Measurements from ENCODE around the gene RARRES1. TPM values are rescaled to one million over a fixed set of nuclear protein-coding genes. Genes with fewer than 3 reads are reported as not detected.

Gene RARRES1
- total RNA-seq, 2 experiments from 2014 or later, result not detected

DNA sequence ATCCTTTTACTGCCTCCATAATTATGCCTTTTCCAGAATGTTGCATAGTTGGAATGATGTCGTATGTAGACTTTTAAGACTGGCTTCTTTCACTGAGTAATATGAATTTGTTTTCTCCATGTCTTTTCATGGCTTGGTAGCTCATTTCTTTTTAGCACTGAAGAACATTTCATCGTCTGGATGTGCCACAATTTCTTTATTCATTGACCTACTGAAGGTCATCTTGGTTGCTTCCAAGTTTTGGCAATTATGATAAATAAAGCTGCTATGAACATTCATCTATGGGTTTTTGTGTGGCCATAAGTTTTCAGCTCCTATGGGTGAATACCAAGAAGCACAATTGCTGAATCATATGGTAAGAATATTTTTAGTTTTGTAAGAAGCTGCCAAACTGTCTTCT, 23.2 kb upstream of the RARRES1 start:
- CTCF ChIA-PET, result interaction anchor here (1.3 to 1.8 kb wide), 2 partner anchors 27 to 28 kb away, joined by 3 to 4 read pairs; no protein-coding TSS in a partner anchor

DNA sequence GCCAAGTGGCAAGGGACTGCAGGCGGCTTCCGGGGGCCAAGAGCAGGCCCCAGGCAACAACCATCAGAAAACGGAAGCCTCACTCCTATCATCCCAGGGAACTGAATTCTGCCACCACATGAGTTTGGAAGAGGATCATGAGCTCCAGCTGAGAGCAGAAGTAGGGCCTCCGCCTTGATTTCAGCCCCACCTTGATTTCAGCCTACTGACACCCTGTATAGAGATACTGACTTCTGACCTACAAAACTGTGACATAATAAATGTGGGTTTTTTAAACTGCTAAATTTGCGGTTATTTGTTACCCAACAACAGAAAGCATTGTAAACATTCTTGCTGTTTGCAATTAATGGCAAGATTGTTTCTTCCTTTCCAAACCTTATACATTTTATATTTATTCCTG, 21.6 kb upstream of the RARRES1 start:
- H3K27me3 Mint-ChIP-seq, result no peaks in the 10 kb centered on the region
- no peaks in the 10 kb centered on the region for H3K9me3 Mint-ChIP-seq
- H3K4me3 Mint-ChIP-seq, result no peak overlapping the region
- H3K4me1 Mint-ChIP-seq (ENCODE audit: low read depth), result no peaks in the 10 kb centered on the region
- intact Hi-C loops (cut with micrococcal nuclease), result no loop called here
- no peak overlapping the region for H3K27ac Mint-ChIP-seq
- no peaks in the 10 kb centered on the region for H3K36me3 Mint-ChIP-seq
- ChIA-PET POLR2A (no interaction called here), CTCF (interaction anchor here (1.8 kb wide), 1 partner anchor 26 kb away, joined by 4 read pairs; no protein-coding TSS in a partner anchor)
- DNase-seq, result no peak

More for the DNA sequence above, 23.2 kb upstream of the RARRES1 start:
- H3K4me3 Mint-ChIP-seq, result no peak overlapping the region
- DNase-seq, result no peak
- intact Hi-C loops (cut with micrococcal nuclease), result no loop called here
- H3K4me1 Mint-ChIP-seq (ENCODE audit: low read depth), result no peaks in the 10 kb centered on the region
- H3K27ac Mint-ChIP-seq, result no peak overlapping the region
- H3K36me3 Mint-ChIP-seq, result peaks cover 2% of the 10 kb centered on the region
- POLR2A ChIA-PET, result no interaction called here
- no peaks in the 10 kb centered on the region for H3K9me3 Mint-ChIP-seq
- no peaks in the 10 kb centered on the region for H3K27me3 Mint-ChIP-seq

DNA sequence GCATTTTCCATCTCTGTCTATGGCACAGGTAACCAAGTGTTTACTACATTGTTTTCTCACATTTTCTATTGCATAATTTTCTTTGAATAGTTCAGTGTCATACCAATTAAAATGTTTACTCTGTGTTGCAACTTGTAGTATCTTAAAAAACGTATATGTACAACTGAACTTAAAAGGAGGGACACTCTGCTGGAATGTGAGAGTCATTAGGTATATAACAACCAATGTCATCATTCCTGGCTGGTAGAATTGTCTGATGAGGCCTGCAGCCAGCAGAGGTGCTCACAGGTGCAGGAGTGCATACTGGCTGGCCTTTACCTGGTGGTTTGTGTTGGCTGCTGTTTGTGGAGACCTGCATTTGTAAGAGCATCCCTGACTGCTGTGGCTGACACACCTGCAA, 19.1 kb upstream of the RARRES1 start:
- H3K9me3 Mint-ChIP-seq, result no peaks in the 10 kb centered on the region
- no peak overlapping the region for H3K4me3 Mint-ChIP-seq
- POLR2A ChIA-PET, result no interaction called here
- no peak overlapping the region for H3K27ac Mint-ChIP-seq
- DNase-seq, result no peak
- CTCF ChIA-PET, result interaction anchor here (1.9 kb wide), 1 partner anchor 24 kb away, joined by 4 read pairs; no protein-coding TSS in a partner anchor
- no peaks in the 10 kb centered on the region for H3K27me3 Mint-ChIP-seq
- H3K4me1 Mint-ChIP-seq (ENCODE audit: low read depth), result no peaks in the 10 kb centered on the region
- H3K36me3 Mint-ChIP-seq, result peaks cover 6% of the 10 kb centered on the region
- intact Hi-C loops (cut with micrococcal nuclease), result no loop called here

DNA sequence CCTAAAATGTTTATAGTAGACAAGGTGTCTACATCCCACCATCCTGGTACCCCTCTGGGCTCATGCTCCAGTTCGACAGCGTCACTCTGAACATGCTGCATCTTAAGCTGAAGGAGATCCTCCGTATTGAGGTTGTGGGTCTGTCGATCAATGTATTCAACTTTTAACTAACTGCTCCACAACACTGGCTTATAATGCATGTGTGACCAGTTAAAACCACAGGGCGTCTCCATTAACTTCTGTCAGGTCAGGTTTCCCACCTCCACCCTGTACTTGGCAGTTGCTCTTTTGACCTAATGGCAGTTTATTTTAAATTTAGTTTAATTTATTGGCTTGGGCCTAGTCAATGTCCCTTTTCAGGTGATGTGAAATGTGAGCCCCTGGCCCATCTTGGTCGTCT, 17.8 kb upstream of the RARRES1 start:
- H3K36me3 Mint-ChIP-seq, result peaks cover 6% of the 10 kb centered on the region
- H3K9me3 Mint-ChIP-seq, result no peaks in the 10 kb centered on the region
- POLR2A ChIA-PET, result no interaction called here
- DNase-seq, result no peak
- H3K4me1 Mint-ChIP-seq (ENCODE audit: low read depth), result no peaks in the 10 kb centered on the region
- intact Hi-C loops (cut with micrococcal nuclease), result no loop called here
- no peaks in the 10 kb centered on the region for H3K27me3 Mint-ChIP-seq
- H3K4me3 Mint-ChIP-seq, result no peak overlapping the region
- no peak overlapping the region for H3K27ac Mint-ChIP-seq
- CTCF ChIA-PET, result interaction anchor here (1.1 kb wide), 1 partner anchor 10 kb away, joined by 6 read pairs; no protein-coding TSS in a partner anchor

DNA sequence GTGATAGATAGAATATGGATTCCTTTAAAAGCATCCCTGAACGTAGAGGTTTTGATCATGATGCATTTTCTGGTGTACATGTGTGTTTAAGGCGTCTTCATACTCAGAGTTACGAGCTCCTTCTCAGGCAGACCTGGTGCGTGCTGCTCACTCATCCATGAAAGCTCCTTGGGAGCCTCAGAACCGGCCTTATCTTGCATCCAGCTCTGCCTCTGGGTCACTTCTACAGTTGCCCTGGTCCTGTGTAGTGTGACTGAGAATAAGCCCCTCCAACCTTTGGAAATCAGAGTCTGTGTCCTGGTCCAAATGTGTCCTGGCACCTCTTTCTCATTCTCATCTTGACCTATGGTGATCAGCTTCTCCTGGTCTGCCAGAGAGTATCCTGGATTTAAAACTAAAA, 17.3 kb upstream of the RARRES1 start:
- Mint-ChIP-seq H3K27ac (no peak overlapping the region), H3K4me3 (no peak overlapping the region), H3K9me3 (no peaks in the 10 kb centered on the region), H3K36me3 (peaks cover 6% of the 10 kb centered on the region), H3K27me3 (no peaks in the 10 kb centered on the region), H3K4me1 (ENCODE audit: low read depth) (no peaks in the 10 kb centered on the region)
- DNase-seq, result no peak
- CTCF ChIA-PET, result interaction anchor here (0.6 kb wide), 1 partner anchor 70 kb away, joined by 3 read pairs; no protein-coding TSS in a partner anchor
- intact Hi-C loops (cut with micrococcal nuclease), result no loop called here
- POLR2A ChIA-PET, result no interaction called here

DNA sequence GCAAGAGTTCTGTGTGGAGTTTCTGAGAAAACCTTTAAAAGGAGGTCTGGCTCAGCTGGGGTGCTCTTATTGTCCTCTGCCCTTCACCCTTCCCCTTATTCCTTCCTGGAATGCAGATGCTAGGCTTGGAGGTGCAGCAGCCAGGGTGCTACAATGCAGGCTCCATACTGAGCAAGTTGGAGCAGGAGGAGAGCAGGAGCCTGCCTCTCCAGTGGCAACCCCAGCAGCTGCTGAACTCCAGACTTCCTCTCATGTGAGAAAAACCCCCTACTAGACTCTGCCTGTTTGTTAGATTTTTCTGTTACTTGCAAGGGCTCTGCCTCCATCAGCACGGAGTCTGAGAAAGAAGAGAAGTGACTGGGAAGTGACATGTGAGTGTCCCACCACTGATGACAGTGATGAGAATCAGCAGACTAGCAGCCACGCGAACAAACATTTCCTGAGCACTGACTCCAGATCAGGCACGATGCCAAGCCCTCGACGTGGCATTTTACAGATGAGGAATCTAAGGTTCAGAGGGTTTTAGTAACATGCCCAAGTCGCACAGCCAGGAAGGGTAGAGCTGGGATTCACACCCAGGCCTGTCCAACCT, 16.1 kb upstream of the RARRES1 start:
- POLR2A ChIA-PET, result no interaction called here
- no peaks in the 10 kb centered on the region for H3K27me3 Mint-ChIP-seq
- no peaks in the 10 kb centered on the region for H3K9me3 Mint-ChIP-seq
- no peak overlapping the region for H3K4me3 Mint-ChIP-seq
- no peak overlapping the region for H3K27ac Mint-ChIP-seq
- no peak for DNase-seq
- H3K4me1 Mint-ChIP-seq (ENCODE audit: low read depth), result no peaks in the 10 kb centered on the region
- H3K36me3 Mint-ChIP-seq, result peaks cover 8% of the 10 kb centered on the region
- CTCF ChIA-PET, result no interaction called here
- intact Hi-C loops (cut with micrococcal nuclease), result no loop called here

DNA sequence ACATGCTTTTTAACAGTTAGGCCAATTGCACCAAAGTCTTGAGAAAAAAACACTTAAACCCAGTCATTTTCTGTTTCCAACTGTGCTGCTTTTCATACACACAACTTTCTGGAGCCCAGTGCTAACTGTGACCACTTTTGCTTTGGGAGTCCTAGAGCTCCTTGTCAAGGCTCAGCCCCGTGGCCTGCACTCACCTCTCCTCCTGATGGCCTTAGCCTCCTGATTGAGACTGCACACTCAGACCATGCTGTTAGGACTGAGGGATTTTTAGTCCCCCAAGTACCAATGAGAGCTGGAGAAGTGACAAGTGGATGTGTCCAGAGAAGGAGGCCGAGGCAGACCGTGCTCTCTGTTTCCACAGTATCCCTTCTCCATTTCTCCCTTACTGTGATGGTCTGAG, 15.2 kb upstream of the RARRES1 start:
- Mint-ChIP-seq H3K4me1 (ENCODE audit: low read depth) (peaks cover 2% of the 10 kb centered on the region), H3K9me3 (no peaks in the 10 kb centered on the region), H3K36me3 (peaks cover 8% of the 10 kb centered on the region), H3K27me3 (no peaks in the 10 kb centered on the region), H3K4me3 (no peak overlapping the region), H3K27ac (no peak overlapping the region)
- DNase-seq, result no peak
- CTCF ChIA-PET, result no interaction called here
- intact Hi-C loops (cut with micrococcal nuclease), result no loop called here
- POLR2A ChIA-PET, result no interaction called here

DNA sequence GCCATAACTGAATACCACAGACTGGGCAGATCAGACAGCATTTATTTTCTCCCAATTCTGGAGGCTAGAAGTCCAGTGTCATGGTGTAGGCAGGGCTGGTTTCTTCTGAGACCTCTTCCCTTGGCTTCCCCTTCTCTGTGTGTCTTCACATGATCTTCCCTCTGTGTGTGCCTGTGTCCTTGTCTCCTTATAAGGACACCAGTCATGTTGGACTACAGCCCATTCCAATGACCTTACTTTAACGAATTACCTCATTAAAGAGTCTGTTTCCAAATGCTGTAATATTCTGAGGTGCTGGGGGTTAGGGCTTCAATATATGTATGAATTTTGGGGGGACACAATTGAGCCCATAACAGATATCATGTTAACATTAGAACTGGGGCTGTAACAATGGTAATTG, 13.3 kb upstream of the RARRES1 start:
- Mint-ChIP-seq H3K9me3 (no peaks in the 10 kb centered on the region), H3K4me1 (ENCODE audit: low read depth) (peaks cover 13% of the 10 kb centered on the region), H3K27ac (no peak overlapping the region), H3K36me3 (peaks cover 8% of the 10 kb centered on the region), H3K27me3 (no peaks in the 10 kb centered on the region), H3K4me3 (no peak overlapping the region)
- DNase-seq, result no peak
- ChIA-PET POLR2A (no interaction called here), CTCF (interaction anchor here (1.3 kb wide), 1 partner anchor 18 kb away, joined by 6 read pairs; no protein-coding TSS in a partner anchor)
- intact Hi-C loops (cut with micrococcal nuclease), result no loop called here

DNA sequence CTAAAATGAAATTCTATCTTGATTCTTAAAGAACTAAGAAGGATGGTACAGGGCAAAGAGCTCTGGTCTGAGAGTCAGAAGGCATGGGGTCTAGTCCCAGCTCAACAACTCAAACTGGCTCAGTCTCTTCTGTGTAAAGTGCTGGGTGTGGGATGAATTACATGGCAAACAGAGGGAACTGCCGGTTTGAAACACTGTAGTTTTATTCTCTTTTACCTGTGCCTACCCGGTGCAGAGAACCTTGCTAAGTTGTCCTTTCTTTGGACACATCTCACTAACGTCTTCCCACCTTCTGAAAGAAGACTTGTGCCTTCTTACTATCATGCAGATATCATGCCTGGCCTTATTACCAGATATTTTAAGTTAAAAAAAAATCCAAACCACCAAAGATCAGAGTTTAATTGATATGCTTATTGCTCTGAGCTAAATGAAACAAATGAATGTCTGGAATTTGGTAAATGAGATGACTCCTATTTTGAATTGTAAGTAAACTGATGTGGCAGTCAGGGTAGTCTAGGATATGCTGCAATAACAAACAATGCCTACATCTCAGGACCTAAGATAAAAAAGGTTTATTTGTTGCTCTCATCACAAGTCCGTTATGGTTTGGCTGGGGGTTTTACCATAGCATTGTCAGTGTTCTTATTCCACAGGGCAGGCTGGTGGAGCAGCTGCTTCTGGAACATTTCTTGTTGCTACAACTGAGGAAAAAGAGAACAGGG, 12.5 kb upstream of the RARRES1 start:
- H3K27me3 Mint-ChIP-seq, result no peaks in the 10 kb centered on the region
- no peak overlapping the region for H3K27ac Mint-ChIP-seq
- CTCF ChIA-PET, result no interaction called here
- DNase-seq, result no peak
- H3K36me3 Mint-ChIP-seq, result peaks cover 8% of the 10 kb centered on the region
- H3K9me3 Mint-ChIP-seq, result no peaks in the 10 kb centered on the region
- H3K4me3 Mint-ChIP-seq, result no peak overlapping the region
- POLR2A ChIA-PET, result no interaction called here
- intact Hi-C loops (cut with micrococcal nuclease), result no loop called here
- peaks cover 13% of the 10 kb centered on the region for H3K4me1 Mint-ChIP-seq (ENCODE audit: low read depth)

DNA sequence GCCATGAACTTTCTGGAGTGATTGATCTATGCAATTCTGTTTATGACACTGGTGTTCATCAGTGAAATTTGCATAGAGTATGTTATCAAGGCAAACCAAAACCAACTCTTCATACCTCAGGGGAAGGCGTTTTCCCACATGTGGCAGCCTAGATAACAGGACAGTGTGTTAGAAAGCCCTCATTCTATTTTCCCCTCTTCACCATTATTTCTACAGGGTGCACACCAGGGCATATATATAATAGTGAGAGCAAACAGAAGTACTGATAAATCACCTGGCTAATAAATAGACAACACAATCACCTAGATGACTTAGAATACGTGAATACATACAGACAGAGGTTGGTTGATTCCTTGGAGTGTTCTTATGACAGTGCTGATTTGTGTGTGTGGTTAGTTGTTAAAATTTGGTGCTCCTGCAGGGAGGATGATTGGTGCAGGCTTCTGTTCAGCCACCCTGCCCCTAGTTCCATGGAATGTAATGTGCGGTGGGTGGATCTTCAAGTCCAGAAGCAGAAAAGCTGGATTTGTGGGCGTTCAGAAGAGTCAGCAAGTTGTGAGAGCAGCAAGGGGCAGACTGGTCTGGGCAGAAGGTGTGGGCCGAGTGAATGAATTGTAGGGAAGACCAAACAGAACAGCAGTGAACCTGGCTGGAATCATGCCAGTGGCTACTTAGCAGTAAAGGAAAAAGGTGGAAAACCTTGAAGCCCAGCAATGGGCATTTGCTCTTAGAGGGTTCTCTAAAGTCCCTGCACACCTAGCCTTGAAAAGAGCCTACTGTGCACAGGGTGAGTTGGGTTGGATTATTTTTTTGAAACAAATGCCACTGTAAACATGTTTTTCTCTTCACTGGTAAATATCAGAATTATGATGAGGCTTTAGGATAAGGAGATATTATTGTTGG, 11.7 kb upstream of the RARRES1 start:
- DNase-seq, result no peak
- H3K27me3 Mint-ChIP-seq, result no peaks in the 10 kb centered on the region
- H3K4me1 Mint-ChIP-seq (ENCODE audit: low read depth), result peaks cover 13% of the 10 kb centered on the region
- H3K4me3 Mint-ChIP-seq, result no peak overlapping the region
- H3K36me3 Mint-ChIP-seq, result peaks cover 8% of the 10 kb centered on the region
- CTCF ChIA-PET, result interaction anchor here (0.8 to 4.4 kb wide), 2 partner anchors 16 to 85 kb away, joined by 3 to 26 read pairs; no protein-coding TSS in a partner anchor
- intact Hi-C loops (cut with micrococcal nuclease), result no loop called here
- POLR2A ChIA-PET, result no interaction called here
- H3K27ac Mint-ChIP-seq, result no peak overlapping the region
- H3K9me3 Mint-ChIP-seq, result no peaks in the 10 kb centered on the region

DNA sequence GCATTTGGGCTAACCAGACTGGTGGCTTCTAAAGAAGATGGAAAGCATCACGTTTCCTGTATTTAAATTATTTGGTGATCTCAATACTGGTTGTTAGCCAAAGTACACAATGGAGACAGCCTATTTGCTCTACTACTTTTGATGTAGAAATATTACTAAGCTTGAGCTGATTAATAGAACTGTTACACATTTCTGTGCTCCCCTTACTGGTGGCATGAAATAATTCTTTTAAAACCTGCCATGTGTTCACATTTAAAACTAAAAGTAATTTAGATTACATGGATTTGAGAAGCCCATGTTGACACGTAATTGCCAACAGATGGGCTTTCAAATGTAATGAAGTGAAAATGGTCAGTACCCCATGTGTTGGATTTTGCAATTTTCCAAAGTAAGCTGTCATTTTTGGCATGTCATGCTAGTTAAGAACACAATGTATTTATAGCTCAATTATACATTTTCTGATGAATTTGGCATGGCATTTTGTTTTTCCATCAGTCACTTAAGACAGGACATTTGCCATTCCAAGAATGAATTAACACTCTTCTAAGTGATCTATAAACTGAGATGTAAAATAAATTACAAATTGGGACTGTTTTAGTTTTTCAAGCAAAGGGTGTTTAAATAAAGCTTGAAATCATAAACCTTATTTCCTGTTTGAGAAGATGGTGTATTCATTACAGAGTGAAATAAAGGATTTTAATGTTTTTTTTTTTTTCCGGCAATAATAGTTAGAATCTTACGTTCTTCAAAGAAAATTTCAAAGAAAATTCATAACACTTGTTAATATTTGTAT, 10.8 kb upstream of the RARRES1 start:
- H3K27me3 Mint-ChIP-seq, result no peaks in the 10 kb centered on the region
- H3K4me3 Mint-ChIP-seq, result no peak overlapping the region
- peaks cover 13% of the 10 kb centered on the region for H3K4me1 Mint-ChIP-seq (ENCODE audit: low read depth)
- ChIA-PET CTCF (interaction anchor here (0.8 to 4.4 kb wide), 2 partner anchors 15 to 84 kb away, joined by 3 to 26 read pairs; no protein-coding TSS in a partner anchor), POLR2A (no interaction called here)
- H3K27ac Mint-ChIP-seq, result no peak overlapping the region
- intact Hi-C loops (cut with micrococcal nuclease), result no loop called here
- H3K36me3 Mint-ChIP-seq, result peaks cover 8% of the 10 kb centered on the region
- no peak for DNase-seq
- no peaks in the 10 kb centered on the region for H3K9me3 Mint-ChIP-seq
